Measurements from ENCODE around the gene YIF1B. TPM values are rescaled to one million over a fixed set of nuclear protein-coding genes. Genes with fewer than 3 reads are reported as not detected.
A peak's percentile ranks its signal among the peaks of the same experiment; 100 is the strongest.
"Not testable (repeated sequence)": the region's sequence is repeated elsewhere in the genome, so short reads cannot be mapped to it uniquely, and the experiment has no call there.

YIF1B gene, protein sequence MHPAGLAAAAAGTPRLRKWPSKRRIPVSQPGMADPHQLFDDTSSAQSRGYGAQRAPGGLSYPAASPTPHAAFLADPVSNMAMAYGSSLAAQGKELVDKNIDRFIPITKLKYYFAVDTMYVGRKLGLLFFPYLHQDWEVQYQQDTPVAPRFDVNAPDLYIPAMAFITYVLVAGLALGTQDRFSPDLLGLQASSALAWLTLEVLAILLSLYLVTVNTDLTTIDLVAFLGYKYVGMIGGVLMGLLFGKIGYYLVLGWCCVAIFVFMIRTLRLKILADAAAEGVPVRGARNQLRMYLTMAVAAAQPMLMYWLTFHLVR
- 41.7 TPM for total RNA-seq

DNA sequence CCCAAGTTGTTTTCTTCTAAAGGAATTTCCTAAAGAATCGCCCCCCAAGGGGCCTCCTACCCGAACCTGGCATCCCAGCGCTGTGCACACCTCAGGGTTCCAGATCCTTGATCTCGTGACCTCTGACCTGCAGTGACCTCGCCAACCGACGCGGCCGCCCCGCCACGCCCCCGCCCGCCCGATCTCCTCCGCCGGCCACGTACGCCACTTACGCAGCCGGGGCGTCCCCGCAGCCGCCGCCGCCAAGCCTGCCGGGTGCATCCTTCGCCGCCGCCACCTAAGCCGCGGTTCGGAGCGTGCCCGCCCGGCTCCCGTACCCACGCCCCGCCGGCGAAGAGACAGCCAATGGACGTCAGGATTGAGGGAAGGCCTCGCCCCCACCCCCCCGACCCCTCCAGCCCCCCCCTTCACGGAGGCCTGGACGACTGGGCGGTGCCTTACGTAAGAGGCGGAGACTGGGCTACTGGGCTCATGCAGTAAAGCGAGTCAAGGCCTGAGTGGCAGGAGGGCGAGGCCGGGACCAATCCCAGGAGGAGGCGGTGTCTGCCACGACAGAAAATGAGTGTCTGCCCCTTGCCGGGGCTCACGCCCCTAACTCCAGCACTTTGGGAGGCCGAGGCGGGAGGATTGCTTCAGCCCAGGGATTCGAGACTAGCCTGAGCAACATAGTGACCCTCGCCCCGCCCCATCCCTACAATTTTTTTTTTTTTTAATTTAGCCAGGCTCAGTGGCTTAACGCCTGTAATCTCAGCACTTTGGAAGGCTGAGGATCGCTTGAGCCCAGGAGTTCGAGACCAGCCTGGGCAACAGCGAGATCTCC is at the start of gene YIF1B:
YIF1B (minus strand) TSS at position 291 of the 820 bp plus-strand sequence; CDS start at position 261, 30 bp downstream.
- DNase-seq (ENCODE audit: low spot score) = peak; percentile 96
- peak; percentile 93 for ATAC-seq

- not testable (repeated sequence) for DNase-seq (ENCODE audit: low spot score); ATAC-seq
These were observed 47.4 kb upstream of the YIF1B start for GRCh38 chr19:38362946-38363688.

DNA sequence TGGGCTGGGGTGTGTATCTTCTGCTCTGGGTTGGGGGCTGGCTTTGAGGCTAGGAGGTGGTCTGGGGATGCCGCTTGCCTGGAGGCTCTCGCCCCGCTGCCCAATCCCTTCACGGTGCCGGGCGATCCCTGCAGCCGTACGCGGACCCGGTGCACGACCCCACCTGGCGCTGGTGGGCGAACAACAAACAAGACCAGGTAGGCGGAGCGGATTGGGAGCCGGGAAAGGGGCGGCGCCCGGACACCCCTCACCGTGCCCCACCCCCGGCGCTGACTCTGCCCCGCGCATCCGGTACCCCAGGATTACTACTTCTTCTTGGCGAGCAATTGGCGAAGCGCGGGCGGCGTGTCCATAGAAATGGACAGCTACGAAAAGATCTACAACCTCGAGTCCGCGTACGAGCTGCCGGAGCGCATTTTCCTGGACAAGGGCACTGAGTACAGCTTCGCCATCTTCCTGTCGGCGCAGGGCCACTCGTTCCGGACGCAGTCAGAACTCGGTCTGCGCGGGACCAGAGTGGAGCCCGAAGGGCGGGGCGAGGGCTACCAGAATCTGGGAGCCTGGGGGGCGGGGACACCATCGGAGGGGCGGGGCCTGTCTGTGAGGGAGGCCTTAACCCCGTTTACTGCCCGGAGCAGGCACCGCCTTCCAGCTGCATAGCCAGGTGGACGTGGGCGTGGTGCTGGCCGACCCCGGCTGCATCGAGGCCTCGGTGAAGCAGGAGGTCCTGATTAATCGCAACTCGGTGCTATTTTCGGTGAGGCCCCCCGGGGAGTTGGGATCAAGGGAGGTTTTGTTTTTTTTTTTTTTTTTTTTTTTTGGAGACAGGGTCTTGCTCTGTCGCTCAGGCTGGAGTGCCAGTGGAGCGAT is 46.6 kb upstream of the YIF1B start:
- DNase-seq (ENCODE audit: low spot score) = peak; percentile 63
- peak; percentile 65 for ATAC-seq

DNA sequence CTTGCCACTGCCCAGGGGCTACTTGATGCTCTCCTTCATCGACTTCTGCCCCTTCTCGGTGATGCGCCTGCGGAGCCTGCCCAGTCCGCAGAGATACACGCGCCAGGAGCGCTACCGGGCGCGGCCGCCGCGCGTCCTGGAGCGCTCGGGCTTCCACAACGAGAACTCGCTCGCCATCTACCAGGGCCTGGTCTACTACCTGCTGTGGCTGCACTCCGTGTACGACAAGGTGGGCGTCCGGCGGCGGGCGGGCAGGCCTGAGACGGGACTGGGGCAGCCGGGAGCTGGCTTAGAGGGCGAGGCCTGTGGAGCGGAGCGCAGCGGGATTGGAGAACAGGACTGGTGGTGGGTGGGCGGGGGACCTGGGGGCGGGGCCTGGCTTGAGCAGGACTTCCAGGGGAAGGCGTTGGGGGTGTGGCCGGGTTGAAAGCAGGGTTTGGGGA is 45.9 kb upstream of the YIF1B start:
- no peak for DNase-seq (ENCODE audit: low spot score)
- ATAC-seq = peak; percentile 73

GRCh38 chr19:38360839-38361631 is 45.3 kb upstream of the YIF1B start:
- DNase-seq (ENCODE audit: low spot score) = no peak
- peak; percentile 36 for ATAC-seq

- DNase-seq (ENCODE audit: low spot score) (no peak), ATAC-seq (no peak)
These were observed 44.6 kb upstream of the YIF1B start for GRCh38 chr19:38360351-38360750.

- ATAC-seq (no peak), DNase-seq (ENCODE audit: low spot score) (no peak)
These were observed 43.7 kb upstream of the YIF1B start for GRCh38 chr19:38359242-38360021.

DNA sequence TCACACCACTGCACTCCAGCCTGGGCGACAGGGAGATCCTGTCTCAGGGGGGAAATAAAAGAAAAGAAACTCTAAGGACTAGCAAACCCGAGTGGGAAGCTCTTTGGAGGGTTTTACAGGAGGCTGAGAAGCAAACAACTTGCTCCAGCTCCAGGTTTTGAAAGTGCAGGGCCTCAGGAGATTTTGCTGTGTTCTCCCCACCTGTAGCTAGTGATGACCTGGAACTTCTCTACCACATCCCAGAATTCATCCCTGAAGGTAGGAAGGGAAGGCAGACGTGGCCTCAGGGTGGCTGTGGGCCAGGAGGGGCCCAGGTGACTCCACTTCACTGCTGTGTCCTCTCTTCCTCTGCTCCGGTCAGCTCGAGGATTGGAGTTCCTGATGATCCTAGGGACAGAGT is 42.3 kb upstream of the YIF1B start:
- no peak for DNase-seq (ENCODE audit: low spot score)
- no peak for ATAC-seq

- ATAC-seq = no peak
- no peak for DNase-seq (ENCODE audit: low spot score)
These were observed 40.3 kb upstream of the YIF1B start for GRCh38 chr19:38355728-38356725.

DNA sequence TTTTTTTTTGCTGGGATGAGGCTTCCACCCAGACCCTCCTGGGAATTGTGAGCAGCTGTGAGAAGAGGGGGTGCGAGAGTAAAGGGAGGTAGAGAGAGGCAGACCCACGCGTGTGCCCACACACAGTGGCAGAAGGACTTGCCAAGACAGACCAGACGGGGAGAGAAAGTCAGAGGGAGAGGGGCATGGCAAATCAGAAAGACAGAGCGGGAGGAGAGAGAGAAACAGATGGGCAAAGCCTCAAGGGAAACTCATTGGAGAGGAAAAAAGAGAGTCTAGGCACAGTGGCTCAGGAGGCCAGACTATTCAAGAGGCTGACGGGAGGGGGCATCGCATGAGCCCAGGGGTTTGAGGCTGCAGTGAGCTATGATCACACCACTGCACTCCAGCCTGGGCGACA is 36.9 kb upstream of the YIF1B start:
- DNase-seq (ENCODE audit: low spot score) = no peak
- ATAC-seq = no peak

- peak; percentile 17 for ATAC-seq
These were observed 36.2 kb upstream of the YIF1B start for GRCh38 chr19:38351865-38352395.

DNA sequence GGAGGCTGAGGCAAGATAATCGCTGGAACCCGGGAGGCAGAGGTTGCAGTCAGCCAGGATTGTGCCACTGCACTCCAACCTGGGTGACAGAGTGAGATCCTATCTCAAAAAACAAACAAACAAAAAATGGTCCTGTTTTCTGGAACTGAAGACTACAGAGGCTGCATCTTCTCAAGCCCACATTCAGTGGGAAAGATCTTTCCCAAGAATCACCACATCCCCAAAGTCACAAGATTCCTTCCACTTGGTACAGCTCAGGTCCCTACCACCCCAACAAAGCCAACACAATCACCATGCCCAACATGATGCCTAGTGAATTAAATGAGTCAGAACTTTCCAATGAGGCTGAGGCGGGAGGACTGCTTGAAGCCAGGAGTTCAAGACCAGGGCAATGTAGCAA is 35.1 kb upstream of the YIF1B start:
- DNase-seq (ENCODE audit: low spot score) (no peak), ATAC-seq (no peak)

More at GRCh38 chr19:38351865-38352395, 36.2 kb upstream of the YIF1B start:
- no peak for DNase-seq (ENCODE audit: low spot score)

DNA sequence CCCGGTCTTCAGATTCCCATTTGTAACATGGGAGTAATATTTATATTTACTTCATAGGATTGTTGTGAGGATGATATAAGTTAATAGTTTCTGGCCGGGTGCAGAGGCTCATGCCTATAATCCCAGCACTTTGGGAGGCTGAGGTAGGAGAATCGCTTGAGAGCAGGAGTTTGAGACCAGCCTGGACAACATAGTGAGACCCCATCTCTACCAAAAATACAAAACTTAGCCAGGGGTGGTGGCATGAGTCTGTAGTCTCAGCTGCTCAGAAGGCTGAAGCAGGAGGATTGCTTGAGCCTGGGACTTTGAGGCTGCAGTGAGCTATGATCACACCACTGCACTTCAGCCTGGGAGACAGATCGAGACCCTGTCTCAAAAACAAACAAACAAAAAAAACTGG is 31.1 kb upstream of the YIF1B start:
- no peak for DNase-seq (ENCODE audit: low spot score)
- no peak for ATAC-seq

DNA sequence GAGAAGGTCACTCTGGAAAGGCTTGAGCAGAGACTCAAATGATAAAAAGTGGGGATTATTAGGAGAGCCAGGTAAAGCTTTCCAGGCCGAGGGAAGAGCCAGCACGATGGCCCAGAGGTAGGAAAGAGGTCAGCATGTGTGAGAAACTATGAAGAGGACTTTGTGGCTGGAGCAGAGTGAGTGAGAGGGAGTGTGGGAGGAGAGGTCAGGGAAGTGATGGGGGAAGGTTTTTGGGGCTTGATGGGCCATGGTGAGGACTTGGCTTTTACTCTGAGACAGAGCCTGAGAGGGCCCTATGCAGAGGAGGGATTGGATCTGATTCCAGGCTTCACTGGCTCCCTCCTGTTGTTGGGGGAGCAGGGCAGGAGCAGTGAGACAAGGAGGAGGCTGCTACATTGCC is 25.2 kb upstream of the YIF1B start:
- ATAC-seq = no peak

DNA sequence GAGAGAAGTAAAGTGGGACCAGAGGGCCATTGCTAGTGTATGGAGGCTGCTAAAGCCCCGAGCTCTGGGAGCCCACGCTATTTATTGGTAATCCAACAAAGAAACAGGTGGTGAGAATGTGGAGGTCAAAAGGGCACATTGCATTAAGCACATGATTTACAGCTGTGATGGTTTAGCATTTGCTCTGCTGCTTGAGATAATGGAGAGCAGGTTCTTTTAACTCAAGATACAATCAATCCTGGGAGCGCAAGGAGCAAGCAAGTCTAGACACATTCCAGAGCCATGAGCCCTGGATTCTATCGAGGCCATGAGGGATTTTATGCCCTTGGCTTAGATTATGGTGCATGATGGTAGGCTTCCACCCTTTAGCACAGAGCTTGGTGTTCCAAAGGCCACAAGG is 23.3 kb upstream of the YIF1B start:
- DNase-seq (ENCODE audit: low spot score); ATAC-seq: not testable (repeated sequence)

More for the DNA sequence above, 25.2 kb upstream of the YIF1B start:
- no peak for DNase-seq (ENCODE audit: low spot score)

DNA sequence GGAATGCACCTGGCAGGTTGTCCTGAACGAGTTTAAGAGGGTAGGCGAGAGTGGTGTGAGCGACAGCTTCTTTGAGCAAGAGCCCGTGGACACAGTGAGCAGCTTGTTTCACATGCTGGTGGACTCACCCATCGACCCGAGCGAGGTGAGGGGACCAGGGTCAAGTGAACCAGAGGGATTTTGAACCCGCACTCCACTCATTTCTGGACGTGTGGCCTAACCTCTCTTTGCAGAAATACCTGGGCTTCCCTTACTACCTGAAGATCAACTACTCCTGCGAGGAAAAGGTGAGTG is 21.6 kb upstream of the YIF1B start:
- ATAC-seq (no peak), DNase-seq (ENCODE audit: low spot score) (no peak)

GRCh38 chr19:38336638-38337359 is 21.1 kb upstream of the YIF1B start:
- peak; percentile 93 for DNase-seq (ENCODE audit: low spot score)
- peak; percentile 77 for ATAC-seq

All from left lobe of liver (tissue), 2 donors.